Endodermal cell (in vitro differentiated cells): Measurements from ENCODE around the gene ARNT2. TPM values are rescaled to one million over a fixed set of nuclear protein-coding genes. Genes with fewer than 3 reads are reported as not detected.
A peak's percentile ranks its signal among the peaks of the same experiment; 100 is the strongest.

ENCODE experiments used
- DNase-seq: peaks from one replicate; pipeline ENCODE4 v3.0.0-alpha.2; 2017
- H3K27ac ChIP-seq: 2 replicates; pipeline ENCODE4 v1.5.1; 2013; ENCODE audit warnings: mild to moderate bottlenecking, low read depth, low read length, moderate library complexity
- H3K27me3 ChIP-seq: 2 replicates; pipeline ENCODE4 v1.6.1; 2013; ENCODE audit warnings: mild to moderate bottlenecking, low read length, moderate library complexity; ENCODE audit not compliant: insufficient read depth, control insufficient read depth, poor library complexity, severe bottlenecking
- H3K36me3 ChIP-seq: 2 replicates; pipeline ENCODE4 v1.7.0; 2013; ENCODE audit warnings: mild to moderate bottlenecking, low read length, moderate library complexity; ENCODE audit not compliant: control insufficient read depth, insufficient read depth
- H3K4me1 ChIP-seq: one replicate; pipeline ENCODE4 v1.7.0; 2013; ENCODE audit warnings: low read length; ENCODE audit not compliant: control insufficient read depth, insufficient read depth
- H3K4me3 ChIP-seq: 2 replicates; pipeline ENCODE4 v1.5.1; 2013; ENCODE audit warnings: mild to moderate bottlenecking, low read length, moderate library complexity
- H3K9ac ChIP-seq: 2 replicates; pipeline ENCODE4 v1.6.1; 2013; ENCODE audit warnings: mild to moderate bottlenecking, low read length, moderate library complexity; ENCODE audit not compliant: poor library complexity, severe bottlenecking; ENCODE audit errors: extremely low read depth
- H3K9me3 ChIP-seq: 2 replicates; pipeline ENCODE4 v1.6.1; 2013; ENCODE audit warnings: mild to moderate bottlenecking, low read length, moderate library complexity; ENCODE audit not compliant: control insufficient read depth
- H3K27ac Mint-ChIP-seq: 2 replicates; pipeline ENCODE4 v1.8.0; 2020; ENCODE audit warnings: mixed read lengths
- H3K27me3 Mint-ChIP-seq: 2 replicates; pipeline ENCODE4 v1.8.0; 2021; ENCODE audit warnings: mild to moderate bottlenecking, mixed read lengths; ENCODE audit not compliant: insufficient read depth
- H3K36me3 Mint-ChIP-seq: 2 replicates; pipeline ENCODE4 v1.8.0; 2020; ENCODE audit warnings: low read depth, mixed read lengths
- H3K4me1 Mint-ChIP-seq: 2 replicates; pipeline ENCODE4 v1.8.0; 2020; ENCODE audit warnings: mixed read lengths
- H3K4me3 Mint-ChIP-seq: 2 replicates; pipeline ENCODE4 v1.8.0; 2020; ENCODE audit warnings: mild to moderate bottlenecking, moderate library complexity, mixed read lengths
- H3K9me3 Mint-ChIP-seq: 2 replicates; pipeline ENCODE4 v1.8.0; 2020; ENCODE audit warnings: mild to moderate bottlenecking, mixed read lengths
- CTCF ChIP-seq: fragments of 200-600 bp; sonication (generic); conservative IDR thresholded peaks from 2 replicates; pipeline ENCODE4 v1.5.0; 2021; ENCODE audit warnings: antibody characterized with exemption, mild to moderate bottlenecking
- WGBS, 2 experiments: methylation state at CpG; one replicate each; pipeline versions ENCODE4 v1.1.5 to v1.1.7; 2013; ENCODE audit warnings: missing lambda C conversion rate in 2 of 2, mixed read lengths in 1 of 2; ENCODE audit not compliant: insufficient coverage in 1 of 2, insufficient read length in 1 of 2; 5-methylcytosine and 5-hydroxymethylcytosine counted together
- total RNA-seq, 2 donors: library from RNA; stranded (reverse); fragmentation: NEBNext Ultra II Directional in 1 of 2; extraction: Animal tissue kit (Norgen Biotek cat#: 25700) in 1 of 2; gene quantifications; 2 replicates in 1 of 2; 3 replicates in 1 of 2; pipeline ENCODE4 v1.2.1, GENCODE V29; 2021

The ARNT2 gene
- total RNA-seq, 2 donors from 2014 or later: 8.0 to 15.9 TPM

GRCh38 chr15:80594091-80594889 is 190.1 kb downstream of the ARNT2 start:
- H3K9ac ChIP-seq: no peak overlapping the region
- no peaks in the 10 kb centered on the region for H3K27me3 Mint-ChIP-seq
- H3K27ac ChIP-seq: no peak overlapping the region
- no peaks in the 10 kb centered on the region for H3K9me3 ChIP-seq
- H3K36me3 Mint-ChIP-seq: no peaks in the 10 kb centered on the region
- H3K27me3 ChIP-seq: no peaks in the 10 kb centered on the region
- no peak overlapping the region for H3K4me3 ChIP-seq
- no peak overlapping the region for H3K27ac Mint-ChIP-seq
- DNase-seq: peak; percentile 26
- no peaks in the 10 kb centered on the region for H3K4me1 ChIP-seq
- H3K4me3 Mint-ChIP-seq: no peak overlapping the region
- no peaks in the 10 kb centered on the region for H3K36me3 ChIP-seq
- no peaks in the 10 kb centered on the region for H3K9me3 Mint-ChIP-seq
- no peaks in the 10 kb centered on the region for H3K4me1 Mint-ChIP-seq
- no peak for TF ChIP-seq CTCF
- 86 to 87% methylated on average over 10 to 12 of the region's 12 CpGs for WGBS, 2 experiments

DNA sequence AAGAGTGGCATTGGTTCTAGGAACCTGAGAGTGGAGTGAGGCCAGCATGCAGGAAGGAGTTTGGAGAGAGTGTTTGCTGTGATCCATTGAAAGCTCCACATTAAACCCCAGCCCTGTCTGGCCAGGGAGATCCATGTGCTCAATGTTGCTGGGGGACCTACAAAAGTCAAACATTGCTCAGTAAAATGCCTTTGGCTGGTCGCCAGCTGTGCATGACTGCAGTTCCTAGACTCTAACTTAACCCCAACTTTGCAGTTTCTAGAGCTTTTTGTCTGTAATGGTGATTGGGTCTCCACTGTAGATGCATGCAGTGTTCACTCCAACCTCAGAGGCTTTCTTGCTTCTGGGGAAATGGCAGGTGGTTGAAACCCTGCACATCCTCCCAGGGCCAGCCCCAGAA is 191.2 kb downstream of the ARNT2 start:
- no peak for TF ChIP-seq CTCF
- Mint-ChIP-seq H3K36me3 (no peaks in the 10 kb centered on the region), H3K9me3 (peaks cover 1% of the 10 kb centered on the region), H3K27me3 (peaks cover 3% of the 10 kb centered on the region), H3K4me3 (no peak overlapping the region), H3K27ac (no peak overlapping the region), H3K4me1 (no peaks in the 10 kb centered on the region)
- H3K27me3 ChIP-seq: no peaks in the 10 kb centered on the region
- H3K9me3 ChIP-seq: no peaks in the 10 kb centered on the region
- H3K27ac ChIP-seq: no peak overlapping the region
- DNase-seq: peak; percentile 23
- no peaks in the 10 kb centered on the region for H3K4me1 ChIP-seq
- H3K4me3 ChIP-seq: no peak overlapping the region
- H3K36me3 ChIP-seq: no peaks in the 10 kb centered on the region
- WGBS, 2 experiments: 90 to 100% methylated on average over 1 of the region's 1 CpG
- H3K9ac ChIP-seq: no peak overlapping the region

- Mint-ChIP-seq H3K9me3 (peaks cover 1% of the 10 kb centered on the region), H3K27me3 (peaks cover 3% of the 10 kb centered on the region), H3K4me3 (no peak overlapping the region), H3K36me3 (no peaks in the 10 kb centered on the region), H3K4me1 (no peaks in the 10 kb centered on the region), H3K27ac (no peak overlapping the region)
- Histone ChIP-seq H3K27ac (no peak overlapping the region), H3K9me3 (no peaks in the 10 kb centered on the region), H3K36me3 (no peaks in the 10 kb centered on the region), H3K9ac (no peak overlapping the region), H3K4me3 (no peak overlapping the region), H3K4me1 (no peaks in the 10 kb centered on the region), H3K27me3 (no peaks in the 10 kb centered on the region)
- peak; percentile 24 for DNase-seq
- WGBS, 2 experiments: 87 to 90% methylated on average over 5 to 7 of the region's 7 CpGs
- TF ChIP-seq CTCF: no peak
These were observed 192.4 kb downstream of the ARNT2 start for GRCh38 chr15:80596521-80596976.
